Choroid plexus epithelial cell (primary cell): Measurements from ENCODE around the gene CLRN2.

Source experiments
- DNase-seq: peaks from one replicate; pipeline ENCODE4 v3.0.0-alpha.2; 2010; ENCODE audit warnings: low read depth
- H3K4me3 ChIP-seq: 2 replicates; pipeline ENCODE4 v1.5.1; 2011; ENCODE audit warnings: low read depth, mild to moderate bottlenecking, control low read depth, low read length, moderate library complexity
- CTCF ChIP-seq: conservative IDR thresholded peaks from 2 replicates; pipeline ENCODE4 v1.5.1; 2011; ENCODE audit warnings: low read depth, mild to moderate bottlenecking, control low read depth, inconsistent platforms, low read length, moderate library complexity

Gene CLRN2

GRCh38 chr4:17514865-17515264 lies at the start of gene CLRN2:
Gene CLRN2 (plus strand): TSS chr4:17515165. CDS start chr4:17515267, 102 bp downstream.
- no peak within 1 kb of the TSS for H3K4me3 ChIP-seq
- DNase-seq, result no peak
- TF ChIP-seq CTCF, result no peak

GRCh38 chr4:17468619-17469221 lies 46.2 kb upstream of the CLRN2 start:
- H3K4me3 ChIP-seq, result no peak overlapping the region
- TF ChIP-seq CTCF, result peak; percentile 71
- DNase-seq, result peak; percentile 74

GRCh38 chr4:17469931-17470674 lies 44.9 kb upstream of the CLRN2 start:
- TF ChIP-seq CTCF, result no peak
- no peak overlapping the region for H3K4me3 ChIP-seq

GRCh38 chr4:17475481-17475880 lies 39.5 kb upstream of the CLRN2 start:
- no peak for TF ChIP-seq CTCF
- peak; percentile 67 for DNase-seq
- H3K4me3 ChIP-seq, result no peak overlapping the region

More at GRCh38 chr4:17469931-17470674, 44.9 kb upstream of the CLRN2 start:
- DNase-seq, result peak; percentile 42

DNA sequence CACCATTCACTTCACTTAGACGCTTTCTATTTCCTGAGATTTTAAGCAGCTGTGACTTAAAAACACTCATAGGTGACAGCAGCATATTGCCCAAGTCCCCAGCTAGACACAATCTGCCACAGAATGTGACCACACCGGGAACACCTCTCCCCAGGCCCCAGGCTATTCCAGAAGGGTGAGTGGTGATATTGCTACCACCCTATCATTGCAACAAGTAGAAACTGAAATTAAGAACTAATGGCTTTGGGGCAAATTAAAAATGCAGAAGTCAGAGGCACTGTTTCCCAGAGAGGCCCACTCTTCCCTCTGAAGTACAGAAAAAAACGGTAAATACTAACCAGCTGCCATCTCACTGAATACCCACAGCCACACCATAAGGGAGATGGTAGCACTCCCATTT lies 38.1 kb upstream of the CLRN2 start:
- no peak for DNase-seq
- H3K4me3 ChIP-seq, result no peak overlapping the region
- no peak for TF ChIP-seq CTCF

DNA sequence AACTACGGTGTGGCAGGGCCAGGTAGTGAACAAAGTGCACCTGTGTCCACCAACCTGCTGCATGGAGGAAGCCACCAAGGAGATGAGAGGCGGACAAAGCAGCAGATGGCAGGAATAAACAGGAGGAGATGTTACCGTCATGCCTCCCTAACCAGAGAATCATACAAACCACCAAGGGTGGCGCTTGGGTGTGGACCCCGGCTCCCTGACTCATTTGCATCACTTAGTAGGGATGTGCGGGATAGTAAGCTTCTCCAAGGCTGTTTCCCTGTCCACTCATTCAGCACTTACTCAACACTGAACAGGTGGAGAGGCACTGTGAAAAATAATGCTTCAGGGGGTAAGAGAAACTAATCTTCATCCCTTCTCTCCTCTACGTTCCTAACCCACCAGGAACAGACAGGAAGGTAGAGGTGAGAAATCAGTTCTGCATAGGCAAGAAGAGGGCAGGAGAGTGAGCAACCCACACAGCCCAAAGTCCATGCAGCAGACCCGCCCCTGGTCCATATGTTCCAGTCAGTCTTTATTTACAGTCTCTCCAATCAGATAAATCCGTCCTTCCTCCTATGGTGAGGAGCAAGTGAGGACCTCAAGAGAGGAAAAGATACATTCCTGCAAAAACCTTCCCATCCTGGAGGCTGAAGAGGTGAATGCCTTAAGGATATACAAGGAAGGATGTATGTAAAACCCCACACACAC lies 37.0 kb upstream of the CLRN2 start:
- no peak overlapping the region for H3K4me3 ChIP-seq
- DNase-seq, result no peak
- TF ChIP-seq CTCF, result no peak
